GM19468 (cell line): Measurements from ENCODE around the gene TRIM14.
"Not testable (repeated sequence)": the region's sequence is repeated elsewhere in the genome, so short reads cannot be mapped to it uniquely, and the experiment has no call there.

ENCODE experiments used
- ATAC-seq: cut with Tn5 transposase; IDR thresholded peaks from one replicate; pipeline ENCODE4 v1.9.1; 2021; ENCODE audit warnings: mild to moderate bottlenecking, moderate library complexity, moderate number of reproducible peaks; ENCODE audit not compliant: unreplicated experiment; ENCODE audit errors: extremely low read depth

TRIM14 gene

DNA sequence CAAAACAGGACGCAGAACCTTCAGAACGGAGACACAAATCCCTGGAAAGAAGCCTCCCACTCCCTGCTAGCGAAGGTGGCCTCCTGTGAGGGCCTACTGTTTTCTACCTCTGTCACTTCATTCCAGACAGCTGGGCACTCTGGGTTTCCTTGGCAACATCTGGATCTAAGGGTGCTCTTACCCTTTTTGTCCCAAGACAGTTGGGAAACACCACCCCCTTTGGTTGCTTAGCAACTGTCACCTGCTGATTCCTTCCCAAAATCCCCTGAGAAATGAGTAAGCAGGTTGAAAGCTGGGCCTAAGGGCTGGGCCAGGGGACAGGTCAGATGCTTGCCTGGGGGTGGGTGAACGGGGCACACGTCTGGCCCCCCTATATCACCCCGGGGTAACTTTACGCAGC is 33.1 kb downstream of the TRIM14 start:
- no peak for ATAC-seq

DNA sequence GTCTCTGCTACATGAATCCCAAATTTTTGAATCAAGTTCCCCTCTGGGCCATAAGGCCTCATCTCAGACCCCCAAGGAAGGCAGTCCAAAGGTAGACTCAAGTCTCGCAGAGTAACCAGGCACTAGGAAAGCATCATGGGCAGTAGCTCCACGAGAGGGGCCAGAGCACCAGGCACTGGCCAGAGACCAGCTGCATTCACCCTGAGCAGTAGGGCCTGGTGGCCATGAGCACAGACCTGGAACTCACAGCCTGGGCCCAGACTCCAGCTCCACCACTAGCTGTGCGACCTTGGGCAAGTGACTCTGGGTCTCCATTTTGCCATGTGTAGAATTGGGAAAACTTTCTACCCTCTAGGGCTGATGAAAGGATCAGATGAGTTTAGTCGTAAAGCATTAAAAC is 34.0 kb downstream of the TRIM14 start:
- ATAC-seq = no peak

DNA sequence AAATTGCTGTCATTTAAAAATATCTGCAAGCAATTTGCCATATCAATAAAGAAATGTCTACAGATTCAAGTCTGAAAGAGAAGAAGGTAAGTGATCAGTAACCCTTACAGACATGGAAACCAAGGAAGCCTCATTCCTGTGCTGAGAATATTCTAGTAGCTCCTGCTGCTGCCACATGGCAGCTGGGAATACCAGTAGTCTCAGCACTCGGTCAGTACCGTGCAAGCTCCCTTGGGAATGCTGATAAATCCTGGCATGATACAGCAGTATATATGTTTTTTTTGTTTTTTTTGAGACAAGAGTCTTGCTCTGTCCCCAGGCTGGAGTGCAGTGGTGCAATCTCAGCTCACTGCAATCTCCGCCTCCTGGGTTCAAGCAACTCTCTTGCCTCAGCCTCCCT is 34.6 kb downstream of the TRIM14 start:
- ATAC-seq = no peak

DNA sequence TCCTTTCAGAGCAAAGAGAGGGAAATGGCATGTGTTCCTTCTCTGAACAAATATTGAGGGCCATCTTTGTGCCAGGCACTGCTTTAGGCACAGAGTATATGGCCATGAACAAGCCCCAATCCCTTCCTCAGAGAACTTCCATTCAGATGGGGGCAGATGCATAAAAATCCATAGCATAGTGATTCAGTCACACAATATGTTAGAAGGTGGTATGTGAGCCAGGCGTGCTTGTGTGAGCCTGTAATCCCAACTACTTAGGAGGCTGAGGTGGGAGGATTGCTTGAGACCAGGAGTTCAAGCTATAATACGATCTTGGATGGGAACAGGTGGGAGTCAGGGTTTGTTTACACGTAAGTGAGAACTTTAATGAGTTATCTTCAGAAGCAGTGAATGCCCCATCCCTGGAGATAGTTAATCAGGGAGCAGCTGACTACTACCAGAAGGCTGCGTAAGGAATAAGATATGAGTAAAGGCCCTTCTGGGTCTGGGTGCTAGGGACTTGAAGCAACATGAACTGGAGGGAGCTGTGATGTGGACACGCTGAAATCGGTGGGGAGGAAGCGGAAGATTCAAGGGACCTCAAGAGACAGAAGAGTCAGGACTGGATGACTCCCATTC is 35.3 kb downstream of the TRIM14 start:
- ATAC-seq = no peak

DNA sequence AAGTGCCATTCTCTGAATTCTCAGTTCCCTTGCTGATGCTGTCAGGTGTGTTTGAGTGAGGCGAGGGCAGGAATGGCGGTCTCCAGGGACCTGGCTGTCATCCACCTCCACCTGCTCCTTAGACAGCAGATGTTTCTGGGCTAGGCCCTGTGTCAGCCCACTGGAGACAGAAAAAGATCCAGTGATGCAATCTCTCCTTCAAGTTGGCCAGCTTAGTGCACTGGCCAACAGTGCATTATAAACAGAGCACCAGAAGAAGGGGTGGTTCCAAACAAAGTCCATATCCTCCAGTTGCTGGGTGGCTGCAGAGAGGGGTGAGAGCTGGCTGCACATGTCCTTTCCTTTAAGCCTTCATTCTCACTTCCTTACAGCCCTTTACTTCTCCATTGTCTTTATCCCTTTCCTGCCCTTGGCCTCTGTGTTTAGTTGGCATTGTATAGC is 35.9 kb downstream of the TRIM14 start:
- ATAC-seq = no peak

DNA sequence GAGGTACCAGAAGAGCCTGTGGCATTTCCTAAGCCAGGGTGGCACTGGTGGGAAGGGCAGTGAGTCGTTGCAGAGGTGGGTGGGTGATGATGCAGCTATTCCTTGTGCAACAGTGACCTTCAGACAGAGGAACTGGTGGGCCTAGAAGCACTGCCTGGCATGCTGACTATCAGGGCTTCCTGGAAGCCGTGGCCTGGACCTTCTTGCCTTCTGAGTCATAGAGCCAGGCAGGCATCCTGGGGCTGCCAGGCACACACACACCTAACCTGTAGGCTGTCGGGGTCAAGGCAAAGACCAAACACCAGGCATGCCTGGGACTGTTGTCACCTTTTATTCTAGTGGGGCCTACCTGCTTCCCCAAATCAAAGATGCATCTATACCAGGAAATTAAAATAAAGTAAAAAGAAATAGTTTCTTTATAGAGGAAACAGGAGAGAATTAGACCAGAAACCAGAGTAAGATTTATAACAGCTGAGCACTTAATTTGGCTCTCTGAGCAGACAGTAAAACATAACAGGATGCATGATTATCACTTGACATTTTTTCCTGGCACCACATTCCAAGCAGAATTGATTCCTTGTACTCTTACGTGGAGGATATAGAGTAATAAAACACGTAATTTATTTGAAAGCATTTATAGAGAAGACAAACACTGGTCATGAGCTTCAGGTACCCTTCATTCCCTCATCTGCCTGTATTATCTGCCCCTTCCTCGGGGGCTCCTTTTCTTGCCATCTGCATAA is 37.4 kb downstream of the TRIM14 start:
- no peak for ATAC-seq

DNA sequence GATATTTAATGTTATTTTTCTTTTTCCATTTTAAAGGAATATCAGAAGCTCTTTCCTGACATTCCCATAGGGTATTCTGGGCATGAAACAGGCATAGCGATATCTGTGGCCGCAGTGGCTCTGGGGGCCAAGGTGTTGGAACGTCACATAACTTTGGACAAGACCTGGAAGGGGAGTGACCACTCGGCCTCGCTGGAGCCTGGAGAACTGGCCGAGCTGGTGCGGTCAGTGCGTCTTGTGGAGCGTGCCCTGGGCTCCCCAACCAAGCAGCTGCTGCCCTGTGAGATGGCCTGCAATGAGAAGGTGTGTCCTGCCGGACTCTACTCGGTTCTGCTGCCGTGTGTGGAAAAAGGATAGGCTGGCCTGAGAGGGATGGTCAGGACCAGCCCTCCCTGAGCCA is 38.2 kb downstream of the TRIM14 start:
- no peak for ATAC-seq

DNA sequence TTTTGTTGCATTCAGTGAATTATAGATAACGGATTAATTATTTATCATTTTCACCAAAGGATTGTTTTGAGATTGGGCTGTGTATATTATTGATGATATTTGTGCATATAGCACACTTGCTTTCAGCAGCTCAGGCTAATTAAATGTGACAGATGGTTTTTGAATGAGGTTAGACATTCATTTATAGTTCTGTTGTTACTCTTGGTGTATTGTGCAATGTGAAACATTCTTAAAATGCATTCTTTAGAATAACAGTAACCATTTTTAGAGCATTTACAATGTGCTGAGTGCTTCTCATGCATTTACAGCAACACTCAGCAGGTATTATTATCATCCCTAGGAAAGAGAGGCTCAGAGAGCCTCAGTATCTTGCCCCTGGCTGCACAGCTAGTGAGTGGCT is 38.7 kb downstream of the TRIM14 start:
- ATAC-seq = no peak

DNA sequence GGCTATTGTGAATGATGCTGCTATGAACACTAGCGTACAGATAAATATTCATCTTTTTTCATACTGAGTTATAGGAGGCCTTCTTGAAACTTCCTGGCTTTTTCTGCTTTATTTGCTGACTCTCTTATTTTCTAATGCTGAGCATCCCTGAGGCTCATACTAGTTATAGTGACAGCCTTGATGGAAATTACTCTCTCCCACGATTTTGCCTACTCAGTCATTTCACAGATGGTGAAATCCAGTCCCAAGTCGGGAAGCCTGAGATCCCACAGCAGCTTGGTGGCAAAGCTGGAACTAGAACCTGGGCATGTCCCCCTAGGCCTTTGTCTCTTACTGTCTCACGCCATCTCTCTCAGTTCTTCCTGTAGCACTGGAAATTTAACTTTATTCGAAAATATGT is 40.1 kb downstream of the TRIM14 start:
- ATAC-seq = no peak

DNA sequence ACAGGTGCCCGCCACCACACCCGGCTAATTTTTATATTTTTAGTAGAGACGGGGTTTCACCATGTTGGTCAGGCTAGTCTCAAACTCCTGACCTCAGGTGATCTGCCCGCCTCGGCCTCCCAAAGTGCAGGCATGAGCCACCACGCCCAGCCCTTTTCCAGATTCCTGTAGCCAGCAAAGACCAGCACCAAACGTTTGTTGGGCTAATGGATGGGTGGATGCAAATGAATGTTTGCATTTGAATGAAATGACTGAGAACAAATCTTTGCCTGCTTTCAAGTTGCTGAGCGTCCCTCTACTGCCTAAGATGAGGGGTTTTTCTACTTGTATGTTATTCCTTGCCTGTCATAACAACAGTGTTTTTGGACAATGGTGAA is 42.5 kb downstream of the TRIM14 start:
- ATAC-seq = not testable (repeated sequence)

DNA sequence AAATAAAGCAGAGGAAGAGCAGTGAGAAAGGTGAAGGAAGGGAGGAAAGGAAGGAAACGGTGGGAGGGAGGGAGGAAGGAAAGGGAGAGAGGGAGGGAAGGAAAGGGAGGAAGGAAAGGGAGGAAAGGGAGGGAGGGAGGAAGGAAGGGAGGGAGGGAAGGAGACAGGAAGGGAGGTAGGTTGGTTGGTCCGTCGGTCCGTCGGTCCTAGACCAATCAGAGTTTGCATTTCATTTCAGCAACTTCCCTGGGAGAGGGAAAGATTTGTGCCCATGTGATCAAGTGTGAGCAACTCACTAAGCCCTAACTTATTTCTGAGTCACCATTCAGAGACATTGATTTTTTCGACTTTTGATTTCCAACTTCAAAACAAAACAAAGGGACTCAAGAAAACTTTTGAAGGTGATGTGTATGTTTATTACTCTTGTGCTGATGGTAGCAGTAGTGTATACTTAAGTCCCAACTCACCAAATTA is 43.7 kb downstream of the TRIM14 start:
- no peak for ATAC-seq

DNA sequence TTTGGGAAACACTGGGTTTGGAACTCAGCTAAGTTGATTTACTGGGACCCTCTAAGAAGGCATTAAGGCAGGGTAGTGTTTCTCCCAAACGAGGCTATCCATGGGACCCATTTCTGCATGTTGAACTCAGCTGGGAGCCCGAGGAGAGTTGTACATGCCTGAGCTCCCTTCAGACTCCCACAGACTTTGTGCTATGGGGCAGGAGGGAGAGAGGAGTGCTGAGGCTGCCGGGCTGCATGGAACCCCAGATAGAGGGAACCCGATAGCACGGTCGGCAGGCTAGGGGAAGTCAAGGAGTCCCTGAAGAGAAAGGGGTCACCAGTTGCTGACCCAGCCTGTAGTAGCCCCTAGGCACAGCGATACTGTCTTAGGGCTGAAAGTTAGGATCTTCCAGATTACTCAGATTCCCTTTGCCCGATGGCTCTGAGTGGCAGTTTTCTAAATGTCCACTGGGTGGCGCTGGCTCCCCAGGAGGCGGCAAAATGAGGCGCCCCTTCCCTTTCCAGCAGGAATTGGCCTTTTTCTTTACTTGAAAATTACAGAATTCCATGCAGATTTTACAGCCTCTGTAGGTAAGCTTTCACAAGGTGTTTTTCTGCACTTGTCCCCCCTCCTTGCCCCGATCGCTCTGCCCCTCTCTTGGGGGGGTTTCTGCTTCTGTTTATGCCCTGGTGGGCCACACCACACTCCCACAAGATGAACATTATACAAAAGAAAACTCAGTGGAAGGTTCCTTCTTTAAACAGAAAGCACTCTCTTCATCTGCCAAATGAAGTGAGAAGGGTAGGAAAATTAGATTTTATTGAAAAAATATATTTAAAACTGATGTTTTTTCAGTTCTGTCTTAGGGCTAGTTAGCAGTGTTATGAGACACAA is 44.7 kb downstream of the TRIM14 start:
- ATAC-seq = no peak

DNA sequence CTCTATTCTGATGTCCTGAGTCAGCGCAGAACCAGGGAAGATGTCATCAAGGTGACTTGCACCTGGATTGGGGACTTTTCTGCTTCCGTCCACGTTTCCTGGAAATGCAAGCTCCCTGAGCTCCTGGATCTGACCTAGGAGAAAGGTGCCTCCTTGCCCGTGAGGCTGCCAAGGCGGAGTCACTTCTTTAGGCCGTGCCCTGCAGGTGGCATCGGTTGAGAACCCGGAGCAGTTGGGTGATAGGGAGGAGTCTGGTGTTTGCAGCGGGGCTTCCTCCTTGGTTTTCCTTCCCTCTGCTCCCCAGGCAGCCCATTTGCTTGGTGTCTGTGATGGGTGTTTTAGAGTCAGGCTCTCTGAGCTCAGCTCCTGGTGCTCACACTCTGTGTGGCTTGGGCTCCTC is 47.3 kb downstream of the TRIM14 start:
- no peak for ATAC-seq

DNA sequence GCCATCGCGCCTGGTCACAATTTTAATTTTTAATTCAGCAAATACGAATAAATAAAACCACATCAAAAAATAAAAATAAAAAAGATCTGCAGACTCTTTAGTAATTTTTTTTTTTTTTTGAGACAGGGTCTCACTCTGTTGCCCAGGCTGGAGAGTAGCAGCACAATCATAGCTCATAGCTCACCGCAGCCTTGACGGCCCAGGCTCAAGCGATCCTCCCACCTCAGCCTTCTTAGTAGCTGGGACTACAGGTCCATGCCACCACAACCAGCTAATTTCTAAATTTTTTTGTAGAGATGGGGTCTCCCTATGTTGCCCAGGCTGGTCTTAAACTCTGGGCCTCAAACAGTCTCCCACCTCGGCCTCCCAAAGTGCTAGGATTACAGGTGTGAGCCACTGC is 48.3 kb downstream of the TRIM14 start:
- ATAC-seq = no peak

DNA sequence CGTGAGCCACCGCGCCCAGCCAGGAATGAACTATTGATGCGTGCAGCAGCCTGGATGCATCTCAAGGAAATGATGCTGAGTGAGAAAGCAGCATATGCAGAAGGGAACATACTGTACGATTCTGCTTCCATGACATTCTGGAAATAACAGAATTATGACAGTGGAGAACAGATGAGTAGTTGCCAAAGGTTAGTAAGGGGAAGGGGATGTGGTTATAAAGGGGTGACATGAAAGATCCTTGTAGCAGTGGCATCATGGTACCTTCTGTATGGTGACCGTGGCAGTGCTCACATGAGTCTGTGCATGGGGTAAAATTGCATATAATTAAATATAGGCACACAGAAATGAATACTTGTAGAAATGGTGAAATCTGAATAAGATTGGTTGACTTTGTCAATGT is 49.5 kb downstream of the TRIM14 start:
- no peak for ATAC-seq

DNA sequence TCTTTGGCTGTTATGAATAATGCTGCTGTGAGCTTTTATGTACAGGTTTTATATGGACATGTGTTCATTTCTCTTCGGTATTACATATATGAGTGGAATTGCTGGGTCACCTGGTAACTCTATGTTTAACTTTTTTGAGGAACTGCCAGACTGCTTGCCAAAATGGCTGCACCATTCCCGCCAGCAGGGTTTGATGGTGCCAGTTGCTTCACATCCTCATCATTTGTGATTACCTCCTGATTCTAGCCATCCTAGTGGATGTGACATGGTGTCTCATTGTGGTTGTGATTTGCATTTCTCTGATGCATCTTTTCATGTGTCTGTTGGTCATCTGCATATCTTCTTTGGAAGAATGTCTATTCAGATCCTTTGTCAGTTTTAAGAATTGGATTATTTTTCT is 51.8 kb downstream of the TRIM14 start:
- no peak for ATAC-seq

DNA sequence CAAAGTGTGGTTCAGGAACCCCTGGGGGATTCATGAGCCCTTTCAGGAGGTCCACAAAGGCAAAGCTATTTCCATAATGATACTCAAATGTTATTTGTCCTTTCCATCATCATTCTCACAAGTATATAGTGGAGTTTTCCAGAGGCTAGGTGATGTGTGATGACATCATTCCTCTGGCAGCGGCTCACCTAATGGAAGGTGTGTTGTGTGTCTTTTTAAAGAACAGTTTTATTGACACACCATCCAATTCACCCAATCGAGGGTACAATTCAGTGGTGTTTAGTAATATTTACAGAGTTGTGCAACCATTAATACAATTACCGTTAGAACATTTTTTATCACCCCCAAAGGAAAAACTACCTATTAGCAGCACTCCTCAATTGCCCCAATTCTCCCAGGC is 52.8 kb downstream of the TRIM14 start:
- ATAC-seq = no peak

DNA sequence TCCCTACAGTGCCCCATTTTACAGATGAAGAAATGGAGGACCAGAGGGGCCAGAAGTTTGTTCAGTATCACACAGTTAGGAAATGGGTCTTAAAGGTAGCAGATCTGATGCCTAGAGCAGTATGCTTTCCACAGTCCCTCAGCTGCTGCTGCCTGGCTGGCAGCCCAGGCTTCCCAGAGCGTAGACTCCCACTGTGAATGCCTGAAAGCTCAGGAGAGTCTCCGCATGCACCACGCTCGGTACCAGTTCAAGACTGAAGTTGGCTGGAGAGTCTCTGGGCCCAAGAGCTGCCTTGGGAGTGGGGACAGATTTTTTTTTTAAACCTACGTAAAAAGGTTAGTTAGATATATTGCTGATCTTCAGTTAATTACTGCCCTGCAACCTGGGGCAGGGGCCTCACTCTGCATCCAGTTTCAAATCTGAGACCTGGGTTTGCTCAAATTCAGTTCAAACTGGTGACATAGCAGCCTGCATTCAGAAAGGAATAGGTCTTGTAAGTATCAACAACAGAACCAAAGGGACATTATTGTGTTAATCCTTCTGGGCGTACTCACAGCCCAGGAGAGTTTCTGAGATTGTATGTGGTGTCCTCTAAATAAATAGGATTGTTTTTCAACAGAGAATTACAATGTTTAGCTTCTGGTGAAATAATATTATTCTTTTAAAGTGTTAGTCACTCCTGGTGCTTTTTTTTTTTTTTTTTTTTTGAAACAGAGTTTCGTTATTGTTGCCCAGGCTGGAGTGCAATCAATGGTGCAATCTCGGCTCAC is 54.2 kb downstream of the TRIM14 start:
- ATAC-seq = no peak

DNA sequence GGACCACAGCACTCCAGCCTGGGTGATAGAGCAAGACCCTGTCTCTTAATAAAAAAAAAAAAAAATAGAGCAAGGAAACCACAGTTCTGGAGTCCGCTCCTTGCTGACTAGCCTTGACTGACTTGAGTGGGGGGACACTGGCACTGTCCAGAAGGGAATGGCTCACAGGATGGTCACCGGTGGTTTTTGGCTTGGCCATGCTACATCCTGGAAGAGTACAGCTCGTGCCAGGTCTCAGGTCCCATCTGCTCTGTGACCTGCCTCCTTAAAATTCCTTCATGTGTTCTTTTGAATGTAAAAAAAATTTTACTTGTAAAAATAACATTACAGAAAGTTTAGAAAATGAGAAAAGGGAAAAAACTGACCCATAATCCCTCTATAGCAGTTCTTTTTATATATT is 56.9 kb downstream of the TRIM14 start:
- ATAC-seq = no peak

DNA sequence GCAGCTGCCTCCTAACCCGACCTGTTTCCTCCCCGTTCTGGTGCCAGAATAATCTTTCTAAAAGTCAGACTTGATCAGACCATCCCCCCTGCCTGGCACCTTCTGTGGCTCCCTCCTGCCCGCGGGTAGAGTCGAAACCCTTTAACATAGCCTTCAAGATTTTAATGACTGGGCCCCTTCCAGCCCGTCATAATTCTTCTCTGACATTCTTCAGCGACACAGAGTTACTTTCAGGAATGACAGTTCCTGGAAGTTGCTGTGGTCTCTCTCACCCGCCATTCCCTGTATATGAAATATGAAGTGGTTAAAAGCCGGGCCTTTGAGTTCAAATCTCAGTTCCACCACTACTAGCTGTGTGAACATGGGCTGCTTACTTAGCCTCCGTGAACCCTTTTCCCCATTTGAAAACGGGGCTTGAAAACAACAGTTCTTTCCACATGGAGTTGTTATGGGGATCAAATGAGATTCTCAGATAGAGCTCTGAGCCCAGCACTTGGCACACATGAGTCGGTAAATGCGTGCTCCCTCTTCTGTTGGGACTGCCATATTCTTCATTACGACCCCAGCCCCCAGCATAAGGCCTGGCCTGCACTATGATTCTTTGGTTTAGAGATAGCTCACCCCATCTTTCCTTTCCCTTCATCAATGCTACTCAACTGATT is 61.8 kb downstream of the TRIM14 start:
- ATAC-seq = no peak
